GM04504 (cell line): ENCODE measurements around the gene STS.
A peak's percentile ranks its signal among the peaks of the same experiment; 100 is the strongest.

Source experiments
- DNase-seq: peaks from one replicate; pipeline ENCODE4 v3.0.0-alpha.2; 2012; ENCODE audit warnings: low read depth

STS gene, protein sequence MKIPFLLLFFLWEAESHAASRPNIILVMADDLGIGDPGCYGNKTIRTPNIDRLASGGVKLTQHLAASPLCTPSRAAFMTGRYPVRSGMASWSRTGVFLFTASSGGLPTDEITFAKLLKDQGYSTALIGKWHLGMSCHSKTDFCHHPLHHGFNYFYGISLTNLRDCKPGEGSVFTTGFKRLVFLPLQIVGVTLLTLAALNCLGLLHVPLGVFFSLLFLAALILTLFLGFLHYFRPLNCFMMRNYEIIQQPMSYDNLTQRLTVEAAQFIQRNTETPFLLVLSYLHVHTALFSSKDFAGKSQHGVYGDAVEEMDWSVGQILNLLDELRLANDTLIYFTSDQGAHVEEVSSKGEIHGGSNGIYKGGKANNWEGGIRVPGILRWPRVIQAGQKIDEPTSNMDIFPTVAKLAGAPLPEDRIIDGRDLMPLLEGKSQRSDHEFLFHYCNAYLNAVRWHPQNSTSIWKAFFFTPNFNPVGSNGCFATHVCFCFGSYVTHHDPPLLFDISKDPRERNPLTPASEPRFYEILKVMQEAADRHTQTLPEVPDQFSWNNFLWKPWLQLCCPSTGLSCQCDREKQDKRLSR

DNA sequence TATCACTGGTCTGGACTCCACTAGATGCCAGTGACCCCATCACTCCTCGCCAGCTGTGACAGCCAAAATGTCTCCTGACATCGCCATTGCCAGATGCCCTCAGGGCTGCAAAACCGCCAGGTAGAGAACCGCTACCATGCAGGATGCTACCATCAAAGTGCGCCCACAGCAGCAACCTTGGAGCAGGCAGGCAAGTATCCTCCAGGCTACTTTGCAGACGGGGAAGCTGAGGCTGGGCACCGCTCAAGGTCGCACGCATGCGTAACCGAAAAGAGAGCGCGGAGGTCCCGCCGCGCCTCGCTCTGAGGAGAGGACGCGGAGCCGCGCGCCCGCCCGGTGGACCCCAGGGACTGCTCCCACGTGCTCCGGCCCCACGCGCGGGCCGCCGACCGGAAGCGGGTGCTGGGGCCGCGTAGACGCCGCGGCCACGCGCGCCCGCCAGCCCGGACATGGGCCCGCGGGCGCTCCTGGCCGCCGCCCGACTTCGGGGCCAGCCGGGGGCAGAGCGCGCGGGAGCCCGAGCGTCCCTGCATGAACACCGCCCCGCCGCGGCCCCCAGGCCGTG is at the start of gene STS:
Gene STS (plus strand): TSS at position 300 of the 565 bp plus-strand sequence. CDS start 105,488 bp downstream, outside the sequence.
- no peak for DNase-seq

DNA sequence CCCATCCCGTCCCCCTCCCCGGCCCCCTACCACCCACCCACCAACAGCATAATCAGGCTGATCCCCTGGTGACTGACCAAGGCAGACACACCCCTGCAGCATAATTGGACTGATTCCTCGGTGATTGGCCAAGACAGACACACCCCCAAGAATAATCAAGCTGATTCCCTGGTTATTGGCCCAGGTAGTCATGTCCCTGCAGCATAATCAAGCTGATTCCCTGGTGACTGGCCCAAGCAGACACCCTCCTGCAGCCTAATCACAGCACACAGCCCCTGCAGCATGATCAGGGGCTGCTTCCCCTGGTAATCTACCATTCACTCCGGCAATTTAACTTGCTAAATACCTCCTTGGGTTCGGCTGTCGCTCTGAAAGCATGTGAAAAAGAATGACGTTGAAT is 47.5 kb upstream of the STS start:
- DNase-seq: no peak

DNA sequence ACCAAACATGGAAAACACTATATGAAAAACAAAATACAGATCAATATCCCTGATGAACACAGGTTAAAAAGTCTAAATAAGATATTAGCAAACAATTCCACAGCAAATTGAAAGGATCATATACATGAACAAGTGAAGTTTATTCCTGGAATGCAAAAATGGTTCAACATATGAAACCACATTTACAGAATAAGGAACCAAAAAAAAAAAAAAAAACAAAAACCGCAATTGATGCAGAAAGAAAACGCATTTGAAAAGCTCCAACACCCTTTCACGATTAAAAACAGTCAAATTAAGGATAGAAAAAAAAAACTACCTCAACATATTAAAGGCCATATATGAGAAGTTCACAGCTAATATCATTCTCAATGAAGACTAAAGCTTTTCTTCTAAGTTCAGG is 45.4 kb upstream of the STS start:
- no peak for DNase-seq

DNA sequence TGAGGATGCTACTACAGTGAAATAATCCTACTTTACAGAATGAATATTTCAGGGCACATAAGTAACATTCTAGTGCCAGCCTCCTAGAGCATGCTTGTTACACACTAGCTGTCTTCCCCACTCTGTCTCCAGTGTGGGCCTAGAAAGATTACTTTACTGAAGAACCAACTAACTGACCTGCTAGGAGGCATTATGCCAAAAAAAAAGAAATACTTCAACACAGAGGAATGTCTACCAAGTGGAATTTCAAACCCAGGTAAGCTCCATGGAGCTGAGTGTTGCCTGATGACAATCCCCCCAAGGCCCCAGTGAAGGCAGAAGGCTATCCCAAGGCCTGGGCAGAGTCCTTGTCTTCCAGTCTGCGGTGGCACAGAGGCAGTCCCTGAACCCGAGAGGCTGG is 40.9 kb upstream of the STS start:
- no peak for DNase-seq

DNA sequence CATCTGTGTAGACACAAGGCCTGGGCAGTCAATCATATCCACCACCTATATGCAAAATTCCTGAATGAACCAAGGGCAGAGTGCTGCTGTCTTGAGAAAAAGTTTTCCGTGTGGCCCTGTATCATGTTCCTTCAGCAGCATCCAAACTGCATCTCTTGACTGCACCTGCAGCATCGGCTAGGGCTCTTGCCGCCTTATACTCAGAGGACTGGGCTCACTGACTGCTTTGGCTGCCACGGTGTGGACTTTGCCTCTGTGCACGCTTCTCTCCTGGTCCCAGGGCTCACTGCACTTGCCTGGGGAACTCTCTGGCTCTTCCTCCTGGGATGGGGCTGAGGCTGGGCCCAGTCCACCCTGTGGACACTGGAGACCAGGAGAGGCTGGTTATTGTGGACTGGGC is 39.5 kb upstream of the STS start:
- no peak for DNase-seq

DNA sequence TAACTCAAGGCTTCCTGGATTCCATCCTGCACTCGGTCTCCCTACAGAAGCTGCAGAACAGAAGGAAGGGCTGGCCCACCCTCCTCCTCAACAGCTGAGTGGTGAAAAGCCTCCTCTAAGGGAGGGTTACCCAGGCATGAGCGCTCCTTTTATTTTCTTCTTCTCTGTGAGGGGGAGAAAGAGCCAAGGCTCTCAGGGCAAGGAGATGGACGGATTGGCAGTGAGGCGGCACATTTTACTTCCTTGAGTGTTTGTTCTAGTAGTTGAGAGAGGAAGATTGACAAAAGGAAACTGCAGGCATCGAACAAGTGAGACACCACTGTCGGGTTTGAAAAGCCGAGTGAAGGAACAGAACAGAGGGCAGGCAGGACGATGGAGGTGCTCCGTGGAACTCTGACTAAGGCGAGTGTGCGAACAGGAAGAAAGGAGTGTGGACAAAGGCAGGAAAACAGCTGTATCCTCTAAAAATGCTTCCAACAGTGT is 38.4 kb upstream of the STS start:
- DNase-seq: no peak

DNA sequence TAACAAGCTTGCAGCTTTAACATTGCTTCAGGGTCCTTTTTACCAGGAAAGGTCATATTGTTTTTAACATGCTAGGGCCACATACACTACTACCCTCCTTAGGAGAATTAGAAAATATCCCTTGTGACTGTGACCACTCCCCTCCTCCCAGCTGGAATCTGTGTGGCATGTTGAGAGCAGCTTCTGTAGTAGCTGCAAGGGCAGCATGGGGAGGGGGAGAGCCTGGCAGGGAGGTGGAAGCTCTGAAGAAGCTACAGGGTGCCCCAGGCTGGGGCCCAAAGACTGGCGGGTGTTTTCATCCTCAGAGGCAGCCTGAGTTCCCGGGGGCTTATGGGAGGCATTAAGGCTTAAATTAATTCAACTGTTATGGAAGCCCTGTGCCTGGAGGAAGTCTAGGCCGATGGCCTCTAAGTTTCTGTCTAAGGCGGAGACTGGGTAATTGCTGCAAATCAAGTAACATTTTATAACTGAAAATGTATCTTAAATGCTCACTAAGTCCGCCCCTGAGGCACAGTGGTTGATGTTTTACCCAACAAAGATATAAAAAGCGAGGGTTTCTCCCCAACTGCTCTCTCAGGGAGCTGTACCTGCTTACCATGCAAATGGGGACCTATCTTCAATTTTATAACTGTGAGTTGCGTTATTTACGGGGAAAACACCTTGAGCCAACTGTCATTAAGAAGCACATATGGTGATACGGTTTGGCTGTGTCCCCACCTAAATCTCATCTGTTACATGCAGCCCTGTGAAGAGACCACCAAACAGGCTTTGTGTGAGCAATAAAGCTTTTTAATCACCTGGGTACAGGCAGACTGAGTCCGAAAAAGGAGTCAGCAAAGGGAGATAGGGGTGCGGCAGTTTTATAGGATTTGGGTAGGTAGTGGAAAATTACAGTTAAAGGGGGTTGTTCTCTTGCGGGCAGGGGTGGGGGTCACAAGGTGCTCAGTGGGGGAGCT is 37.4 kb upstream of the STS start:
- DNase-seq: no peak

DNA sequence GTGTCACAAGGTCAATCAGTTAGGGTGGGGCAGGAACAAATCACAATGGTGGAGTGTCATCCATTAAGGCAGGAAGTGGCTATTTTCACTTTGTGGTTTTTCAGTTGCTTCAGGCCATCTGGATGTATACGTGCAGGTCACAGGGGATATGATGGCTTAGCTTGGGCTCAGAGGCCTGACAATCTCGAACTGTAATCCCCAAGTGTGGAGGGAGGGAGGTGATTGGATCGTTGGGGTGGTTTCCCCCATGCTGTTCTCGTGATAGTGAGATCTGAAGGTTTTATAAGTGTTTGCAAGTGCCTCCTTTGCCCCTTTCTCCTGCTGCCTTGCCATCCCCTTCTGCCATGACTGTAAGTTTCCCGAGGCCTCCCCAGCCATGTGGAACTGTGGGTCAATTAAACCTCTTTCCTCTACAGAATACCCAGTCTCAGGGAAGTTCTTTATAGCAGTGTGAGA is 36.7 kb upstream of the STS start:
- DNase-seq: no peak

DNA sequence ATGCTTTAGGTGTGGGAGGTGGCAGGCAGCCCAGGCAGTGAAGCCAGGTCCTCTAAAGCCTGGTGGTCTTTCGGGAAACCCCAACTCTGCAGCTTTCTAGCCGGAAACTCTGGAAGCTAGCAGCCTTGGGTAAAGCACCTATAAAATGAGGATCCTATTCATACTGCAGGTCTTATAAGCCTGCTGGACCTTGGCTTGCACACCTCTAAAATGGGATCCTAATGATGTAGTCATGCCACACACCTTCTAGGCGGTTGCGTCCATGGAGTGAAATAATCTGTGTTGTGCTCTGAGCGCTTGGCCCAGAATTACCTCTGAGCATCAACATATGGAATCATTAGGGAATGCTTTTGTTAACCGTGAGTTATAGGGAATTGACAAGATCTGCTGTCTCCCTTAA is 36.0 kb upstream of the STS start:
- DNase-seq: no peak

DNA sequence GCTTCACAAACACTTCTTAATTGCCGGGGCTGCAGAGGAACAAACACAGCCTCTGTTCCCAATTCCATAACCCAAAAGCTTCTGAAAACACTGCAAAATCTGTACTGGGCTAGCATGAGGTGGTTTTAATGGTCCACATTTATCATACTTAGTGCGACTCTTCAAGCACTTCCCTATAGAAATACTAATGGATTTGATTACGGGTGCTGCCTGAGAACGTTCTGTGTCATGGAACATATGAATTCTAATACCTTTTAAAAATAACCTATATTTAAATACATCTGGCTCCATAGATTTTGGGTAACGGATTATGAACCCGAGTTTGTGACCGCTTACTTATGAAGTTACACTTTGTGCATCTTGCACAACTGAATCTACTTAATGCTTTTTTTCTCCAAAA is 35.4 kb upstream of the STS start:
- no peak for DNase-seq

DNA sequence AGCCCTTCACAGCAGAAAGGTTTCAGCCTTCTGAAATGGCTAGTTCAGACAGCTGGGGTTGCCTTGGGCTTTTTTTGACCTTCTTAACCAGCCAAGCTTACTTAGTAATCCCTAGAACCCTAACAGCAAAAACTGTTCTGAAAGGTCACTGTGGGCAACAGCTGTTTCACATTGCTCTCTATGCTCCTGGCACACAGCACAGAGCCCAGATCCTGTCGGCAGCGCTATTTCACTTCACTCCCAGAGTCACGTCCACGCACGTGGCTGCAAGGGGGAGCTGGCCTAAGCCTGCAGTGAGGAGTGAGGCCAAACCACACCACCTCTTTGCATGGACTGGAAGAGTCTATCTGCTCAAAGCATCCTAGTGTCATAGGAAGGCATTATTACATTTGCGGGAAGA is 32.0 kb upstream of the STS start:
- DNase-seq: no peak

DNA sequence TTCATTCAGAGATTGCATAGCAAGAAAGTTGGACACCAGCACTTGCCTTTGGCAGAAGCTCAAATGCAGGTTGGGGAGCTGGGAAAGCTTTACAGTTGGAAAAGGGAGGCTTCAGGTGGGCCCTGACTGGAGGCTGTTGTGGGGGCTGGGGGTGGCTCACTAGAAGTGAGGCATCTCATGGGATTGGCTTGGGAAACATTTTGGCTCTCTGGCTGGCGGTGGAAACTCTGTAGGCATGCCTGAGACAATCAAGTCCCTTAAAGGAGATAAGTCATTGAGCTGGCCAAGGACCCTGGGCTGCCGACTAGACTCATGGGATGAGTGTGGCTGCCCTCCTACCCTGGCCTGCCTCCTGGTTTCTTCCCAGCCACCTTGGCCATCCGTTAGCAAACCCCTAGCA is 31.4 kb upstream of the STS start:
- no peak for DNase-seq

DNA sequence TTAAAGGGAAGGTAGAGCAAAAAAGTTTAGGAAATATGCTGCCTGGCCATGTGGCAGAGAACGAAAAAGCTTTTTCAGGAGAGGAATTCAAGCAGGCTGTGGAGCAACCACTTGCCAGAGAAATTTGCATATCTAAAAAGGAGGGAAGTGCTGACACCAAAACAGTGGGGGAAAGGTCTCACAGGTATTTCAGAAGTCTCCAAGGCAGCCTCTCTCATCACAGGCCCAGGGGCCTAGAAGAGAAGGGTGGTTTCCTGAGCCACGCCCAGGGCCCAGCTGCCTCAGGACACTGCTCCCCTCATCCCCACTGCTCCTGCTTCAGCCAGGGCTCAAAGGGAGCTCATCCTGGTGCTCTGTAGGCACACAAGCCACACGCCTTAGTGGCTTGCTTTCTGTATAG is 29.9 kb upstream of the STS start:
- DNase-seq: no peak

DNA sequence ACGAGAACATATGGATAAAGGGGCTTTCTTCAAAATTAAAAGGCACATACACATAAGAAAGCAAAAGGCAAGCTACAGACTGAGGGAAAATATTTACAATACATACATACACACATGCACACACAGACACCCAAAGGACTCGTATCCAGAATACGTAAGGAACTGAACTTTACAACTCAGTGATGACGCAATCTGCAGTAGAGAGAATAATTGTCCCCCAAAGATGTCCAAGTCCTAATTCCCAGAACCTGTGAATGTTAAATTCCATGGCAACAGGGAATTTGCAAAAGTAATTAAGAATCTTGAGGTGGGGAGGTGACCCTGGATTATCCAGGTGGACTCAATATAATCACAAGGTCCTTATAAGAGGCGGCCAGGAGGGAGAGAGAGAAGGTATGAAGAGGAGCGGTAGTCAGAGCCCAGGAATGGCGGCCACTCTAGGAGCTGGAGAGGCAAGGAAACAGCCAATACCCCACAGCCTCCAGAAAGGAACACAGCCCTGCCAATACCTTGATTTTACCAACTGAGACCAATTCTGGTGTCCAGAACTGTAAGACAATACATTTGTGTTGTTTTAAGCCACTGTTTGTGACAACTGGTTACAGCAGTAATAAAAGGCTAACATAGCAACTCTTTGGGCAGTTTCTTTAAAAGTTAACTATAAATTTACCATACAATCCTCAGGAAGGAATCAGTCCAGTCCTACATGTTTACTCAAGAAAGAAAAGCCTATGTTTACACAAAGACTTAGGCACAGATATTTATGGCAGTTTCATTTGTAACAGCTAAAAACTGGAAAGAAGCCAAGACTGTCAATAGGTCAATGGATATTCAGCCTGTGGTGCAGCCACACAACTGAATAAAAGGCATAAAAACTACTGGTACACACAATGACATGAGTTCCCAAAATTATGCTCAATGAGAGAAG is 27.3 kb upstream of the STS start:
- DNase-seq: no peak

DNA sequence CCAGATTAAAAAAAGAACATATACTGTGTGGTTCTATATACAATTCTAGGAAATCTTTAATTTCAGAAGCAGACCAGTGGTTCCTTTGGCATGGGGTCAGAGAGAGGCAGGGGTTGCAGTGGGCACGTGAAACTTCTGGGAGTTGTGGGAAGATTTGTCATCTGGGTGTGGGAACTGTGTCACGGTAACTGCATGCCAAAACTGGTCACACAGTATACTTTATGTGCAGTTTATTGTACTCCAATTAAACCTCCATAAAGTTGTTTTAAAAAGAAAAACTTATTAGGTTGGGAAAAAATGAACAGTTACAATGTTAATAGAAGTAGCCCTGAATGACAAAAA is 26.7 kb upstream of the STS start:
- DNase-seq: no peak

DNA sequence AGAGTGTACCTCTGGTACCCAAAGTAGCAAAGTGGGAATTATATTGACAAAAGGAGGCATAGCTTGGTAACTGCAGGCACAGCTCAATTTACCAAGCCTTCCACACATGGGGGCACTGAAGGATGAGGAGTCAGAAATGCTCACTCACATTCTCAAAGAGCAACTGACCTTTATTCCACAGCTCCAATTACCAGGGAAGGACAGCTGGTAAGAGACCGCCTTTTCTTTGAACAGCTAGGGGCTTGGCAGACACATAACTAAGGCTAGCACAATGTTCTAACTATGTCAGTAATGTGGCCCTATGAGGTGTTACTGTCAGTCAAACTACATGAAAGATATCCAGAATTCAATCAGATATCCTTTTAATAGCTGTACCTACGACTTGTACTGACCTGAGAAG is 20.5 kb upstream of the STS start:
- no peak for DNase-seq

DNA sequence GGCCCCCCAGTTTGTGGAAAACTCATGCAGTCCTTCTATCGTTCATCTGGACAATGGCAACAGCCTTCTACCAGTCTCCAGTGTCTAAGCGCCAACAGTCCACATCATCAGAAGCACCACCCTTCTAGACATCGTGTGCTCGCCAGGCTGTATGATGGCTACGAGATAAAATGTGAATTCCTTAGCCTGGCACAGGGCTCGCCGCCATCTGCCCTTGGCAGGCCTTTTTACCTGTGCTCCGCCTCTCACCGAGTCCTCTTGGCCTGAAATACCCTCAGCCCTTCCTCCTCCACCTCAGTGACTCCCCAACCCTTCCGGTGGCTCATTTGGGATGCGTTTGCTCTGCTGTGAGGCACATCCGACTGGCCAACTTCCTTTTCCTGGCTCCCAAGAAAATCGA is 15.9 kb upstream of the STS start:
- DNase-seq: no peak

DNA sequence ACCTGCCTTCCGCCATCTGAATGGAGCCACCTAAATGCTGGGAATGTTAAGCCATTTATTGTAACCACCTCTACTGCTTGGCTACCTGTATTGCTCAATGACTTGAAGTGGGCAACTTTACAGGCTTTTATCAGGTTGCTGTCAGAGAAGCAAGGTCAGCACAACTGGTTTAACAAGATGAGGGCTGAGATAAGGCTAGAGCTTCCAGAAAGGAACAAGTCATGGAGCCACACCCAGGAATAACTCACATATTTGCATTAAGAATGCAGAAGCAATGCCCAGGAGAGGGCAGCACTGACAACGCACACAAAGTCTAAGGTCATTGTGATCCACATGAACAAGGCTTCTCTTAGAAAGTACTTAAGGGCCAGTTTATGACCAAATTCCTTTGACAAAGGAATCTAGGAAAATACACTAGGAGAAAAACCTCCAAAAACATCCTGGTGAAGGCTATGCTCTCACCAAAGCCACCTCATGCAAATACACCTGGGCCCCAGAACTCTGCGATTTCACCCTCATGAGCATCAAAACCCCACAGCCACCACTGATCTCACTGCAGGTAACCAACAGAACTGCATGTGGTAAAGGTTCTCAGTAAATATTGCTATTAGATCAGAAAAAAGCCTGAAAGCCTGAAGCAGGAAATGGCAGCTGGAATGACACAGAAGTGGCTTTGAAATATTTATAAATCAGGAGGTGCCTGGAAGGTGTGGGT is 15.0 kb upstream of the STS start:
- DNase-seq: peak; percentile 59

DNA sequence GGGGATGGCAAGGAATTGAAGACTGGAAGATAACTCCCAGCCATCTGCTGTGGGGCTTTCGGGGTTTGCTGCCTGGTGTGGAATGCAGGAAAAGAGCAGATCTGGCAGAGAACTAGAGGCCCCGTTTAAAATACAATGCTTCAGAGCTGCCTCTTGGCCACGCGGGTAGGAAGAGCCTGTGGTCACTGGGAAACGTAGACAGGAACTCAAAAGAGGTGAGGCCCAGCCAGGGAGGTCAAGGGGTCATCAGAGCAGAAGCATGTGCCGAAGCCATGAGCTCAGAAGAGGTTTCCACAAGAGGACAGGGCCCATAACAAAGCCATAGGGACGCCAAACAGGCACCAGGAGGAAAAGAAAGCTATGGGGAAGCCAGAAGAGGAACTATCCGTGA is 14.5 kb upstream of the STS start:
- DNase-seq: no peak

DNA sequence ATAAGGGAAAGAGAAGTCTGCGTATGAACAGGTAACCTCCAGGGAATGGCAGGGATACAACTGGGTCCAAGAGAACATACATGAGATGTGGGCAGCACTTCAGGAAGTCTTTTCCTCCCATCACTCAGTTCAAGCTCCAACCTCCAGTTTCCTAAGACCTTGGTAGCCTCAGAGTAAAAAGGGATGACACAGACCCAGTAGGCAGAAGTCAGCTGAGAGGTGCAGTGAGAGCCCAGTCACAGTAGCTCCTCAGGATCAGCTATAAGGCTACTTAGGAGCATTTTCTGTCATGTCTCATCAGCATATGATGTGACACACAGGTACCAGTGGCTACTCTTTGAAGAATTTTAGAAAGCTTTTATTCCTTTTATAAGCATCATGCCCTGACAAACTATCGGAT is 12.5 kb upstream of the STS start:
- no peak for DNase-seq
